Kidney glomerular epithelial cell (primary cell): ENCODE results near the gene SLC30A10.
"Not testable (repeated sequence)": the region's sequence is repeated elsewhere in the genome, so short reads cannot be mapped to it uniquely, and the experiment has no call there.

Source experiments
- DNase-seq: peaks from one replicate; lab custom pipeline; 2025; lab: John Stamatoyannopoulos, UW

Gene SLC30A10

GRCh38 chr1:219927298-219927955 lies 930 bp downstream of the SLC30A10 start:
- no peak for DNase-seq

GRCh38 chr1:219926363-219926998 lies 1.9 kb downstream of the SLC30A10 start:
- DNase-seq: no peak

- no peak for DNase-seq
Observed at GRCh38 chr1:219924342-219924741, 4.0 kb downstream of the SLC30A10 start.

- DNase-seq: no peak
Observed at GRCh38 chr1:219917851-219918466, 10.4 kb downstream of the SLC30A10 start.

- DNase-seq: no peak
Observed at GRCh38 chr1:219917281-219917680, 11.1 kb downstream of the SLC30A10 start.

GRCh38 chr1:219916257-219916656 lies 12.1 kb downstream of the SLC30A10 start:
- no peak for DNase-seq

- no peak for DNase-seq
Observed at GRCh38 chr1:219913005-219913770, 15.2 kb downstream of the SLC30A10 start.

GRCh38 chr1:219910716-219911115 lies 17.6 kb downstream of the SLC30A10 start:
- DNase-seq: no peak

GRCh38 chr1:219909476-219909875 lies 18.9 kb downstream of the SLC30A10 start:
- no peak for DNase-seq

GRCh38 chr1:219908170-219908569 lies 20.2 kb downstream of the SLC30A10 start:
- DNase-seq: no peak

GRCh38 chr1:219907772-219908070 lies 20.6 kb downstream of the SLC30A10 start:
- no peak for DNase-seq

GRCh38 chr1:219906924-219907771 lies 21.2 kb downstream of the SLC30A10 start:
- DNase-seq: no peak

GRCh38 chr1:219906565-219906923 lies 21.8 kb downstream of the SLC30A10 start:
- not testable (repeated sequence) for DNase-seq

GRCh38 chr1:219905524-219905923 lies 22.8 kb downstream of the SLC30A10 start:
- DNase-seq: no peak

- no peak for DNase-seq
Observed at GRCh38 chr1:219904934-219905333, 23.4 kb downstream of the SLC30A10 start.

GRCh38 chr1:219903353-219903871 lies 24.9 kb downstream of the SLC30A10 start:
- no peak for DNase-seq

- DNase-seq: no peak
Observed at GRCh38 chr1:219902951-219903350, 25.4 kb downstream of the SLC30A10 start.

- DNase-seq: no peak
Observed at GRCh38 chr1:219900882-219901281, 27.5 kb downstream of the SLC30A10 start.

GRCh38 chr1:219900201-219900600 lies 28.2 kb downstream of the SLC30A10 start:
- no peak for DNase-seq

GRCh38 chr1:219898375-219898774 lies 30.0 kb downstream of the SLC30A10 start:
- DNase-seq: no peak

- DNase-seq: no peak
Observed at GRCh38 chr1:219897914-219898313, 30.4 kb downstream of the SLC30A10 start.

GRCh38 chr1:219892271-219892670 lies 36.1 kb downstream of the SLC30A10 start:
- not testable (repeated sequence) for DNase-seq
